Kidney epithelial cell (primary cell): ENCODE results near the gene SIAH1. TPM values are rescaled to one million over a fixed set of nuclear protein-coding genes. Genes with fewer than 3 reads are reported as not detected.

Experiments
- DNase-seq: peaks from one replicate; pipeline ENCODE4 v3.0.0-alpha.2; 2010; ENCODE audit warnings: low read depth
- H3K27me3 ChIP-seq: 2 replicates; pipeline ENCODE4 v1.6.0; 2011; ENCODE audit warnings: low read length; ENCODE audit not compliant: control insufficient read depth, insufficient read depth
- H3K36me3 ChIP-seq: 2 replicates; pipeline ENCODE4 v1.5.1; 2011; ENCODE audit warnings: low read length; ENCODE audit not compliant: control insufficient read depth, insufficient read depth
- H3K4me3 ChIP-seq: 2 replicates; pipeline ENCODE4 v1.5.1; 2011; ENCODE audit warnings: low read depth, mild to moderate bottlenecking, control low read depth, low read length
- CTCF ChIP-seq: IDR thresholded peaks from 2 replicates; pipeline ENCODE4 v1.5.1; 2011; ENCODE audit warnings: mild to moderate bottlenecking, moderate library complexity, low read length, control low read depth, inconsistent platforms; ENCODE audit not compliant: insufficient read depth, poor library complexity, severe bottlenecking
- total RNA-seq: library from RNA; depleted of rRNA; stranded (reverse); fragments of >200 nt; gene quantifications from 2 replicates; pipeline ENCODE4 v1.2.3, GENCODE V29; 2015

SIAH1 gene
- total RNA-seq, 1 donor from 2014 or later = 30.3 TPM

GRCh38 chr16:48365601-48366164 is 19.5 kb downstream of the SIAH1 start:
- TF ChIP-seq CTCF = no peak
- DNase-seq = no peak
- Histone ChIP-seq H3K4me3 (peak overlapping the region; percentile 46), H3K36me3 (no peaks in the 10 kb centered on the region), H3K27me3 (no peaks in the 10 kb centered on the region)

- H3K4me3 ChIP-seq = peak overlapping the region; percentile 46
- no peaks in the 10 kb centered on the region for H3K36me3 ChIP-seq
- H3K27me3 ChIP-seq = no peaks in the 10 kb centered on the region
- no peak for DNase-seq
- no peak for TF ChIP-seq CTCF
Observed at GRCh38 chr16:48365025-48365600, 20.1 kb downstream of the SIAH1 start.

- TF ChIP-seq CTCF = no peak
- no peaks in the 10 kb centered on the region for H3K27me3 ChIP-seq
- H3K4me3 ChIP-seq = no peak overlapping the region
- DNase-seq = no peak
- H3K36me3 ChIP-seq = no peaks in the 10 kb centered on the region
Observed at GRCh38 chr16:48361540-48362144, 23.6 kb downstream of the SIAH1 start.

DNA sequence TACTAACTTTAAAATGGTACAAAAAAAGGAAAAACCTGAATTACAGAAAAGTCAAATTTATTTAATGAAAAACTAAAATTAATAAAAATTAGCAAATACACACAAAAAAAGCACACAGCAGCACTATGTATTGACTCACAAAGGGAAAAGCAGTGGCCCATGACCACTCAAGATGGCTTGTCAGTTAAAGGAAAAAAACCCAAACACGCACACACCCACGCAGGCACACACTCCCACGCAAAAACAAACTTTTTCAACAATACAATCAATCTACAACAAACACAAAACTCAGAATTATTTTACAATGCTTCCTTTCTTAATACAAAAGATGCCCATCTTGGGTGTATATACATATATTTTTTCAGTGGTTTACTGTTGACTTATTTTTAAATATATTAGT is 24.2 kb downstream of the SIAH1 start:
- no peak overlapping the region for H3K4me3 ChIP-seq
- DNase-seq = no peak
- no peak for TF ChIP-seq CTCF
- no peaks in the 10 kb centered on the region for H3K27me3 ChIP-seq
- H3K36me3 ChIP-seq = no peaks in the 10 kb centered on the region

GRCh38 chr16:48359983-48360382 is 25.2 kb downstream of the SIAH1 start:
- H3K4me3 ChIP-seq = no peak overlapping the region
- no peaks in the 10 kb centered on the region for H3K27me3 ChIP-seq
- DNase-seq = no peak
- TF ChIP-seq CTCF = no peak
- H3K36me3 ChIP-seq = no peaks in the 10 kb centered on the region
